T-helper 17 cell (primary cell): ENCODE results near the gene CDK14. TPM values are rescaled to one million over a fixed set of nuclear protein-coding genes. Genes with fewer than 3 reads are reported as not detected.

Source experiments
- ATAC-seq: fragments of 150-1000 bp; cut with Tn5 transposase; 2 replicates; pipeline ENCODE4 v1.10.0; 2021; ENCODE audit warnings: mild to moderate bottlenecking, moderate library complexity
- DNase-seq, 3 donors: peaks; one replicate each; pipeline versions ENCODE4 v3.0.0 to v3.0.0-alpha.2; 2020 to 2021
- H3K9me3 ChIP-seq: one replicate; pipeline ENCODE4 v1.7.0; 2013; ENCODE audit warnings: low read length, mild to moderate bottlenecking; ENCODE audit not compliant: control insufficient read depth, poor library complexity, severe bottlenecking
- H3K27ac Mint-ChIP-seq: one replicate; pipeline ENCODE4 v1.8.0; 2022; ENCODE audit warnings: mild to moderate bottlenecking, moderate library complexity, mixed read lengths
- H3K27me3 Mint-ChIP-seq: one replicate; pipeline ENCODE4 v1.8.0; 2022; ENCODE audit warnings: mixed read lengths
- H3K36me3 Mint-ChIP-seq: one replicate; pipeline ENCODE4 v1.8.0; 2022; ENCODE audit warnings: low read depth, mixed read lengths
- H3K4me1 Mint-ChIP-seq: one replicate; pipeline ENCODE4 v1.8.0; 2022; ENCODE audit warnings: mild to moderate bottlenecking, mixed read lengths
- H3K4me3 Mint-ChIP-seq: one replicate; pipeline ENCODE4 v1.8.0; 2022; ENCODE audit warnings: mild to moderate bottlenecking, moderate library complexity, mixed read lengths
- total RNA-seq, 4 donors: library from RNA in 2 of 4; stranded (reverse) in 2 of 4; gene quantifications; one replicate each; pipeline ENCODE4 v1.2.3 and lab custom pipeline; 2022 to 2026

CDK14 gene
- total RNA-seq, 2 donors from 2014 or later: 1.7 to 4.6 TPM

DNA sequence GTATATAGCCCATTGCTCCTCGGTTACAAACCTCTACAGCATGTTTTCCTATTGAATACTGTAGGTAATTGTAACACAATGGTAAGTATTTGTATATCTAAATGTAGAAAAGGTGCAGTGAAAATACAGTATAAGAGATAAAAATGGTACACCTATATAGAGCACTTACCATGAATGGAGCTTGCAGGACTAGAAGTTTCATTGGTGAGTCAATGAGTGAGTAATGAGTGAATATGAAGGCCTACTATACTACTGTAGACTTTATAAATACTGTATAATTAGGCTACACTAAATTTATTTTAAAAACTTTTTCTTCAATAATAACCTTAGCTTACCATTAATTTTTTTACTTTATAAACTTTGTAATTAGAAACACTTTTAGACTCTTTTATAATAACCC lies 239.7 kb downstream of the CDK14 start:
- Mint-ChIP-seq H3K27ac (no peak overlapping the region), H3K27me3 (no peaks in the 10 kb centered on the region), H3K4me1 (no peaks in the 10 kb centered on the region), H3K4me3 (no peak overlapping the region), H3K36me3 (no peaks in the 10 kb centered on the region)
- H3K9me3 ChIP-seq: no peaks in the 10 kb centered on the region
- DNase-seq: no peak
- ATAC-seq: no peak

DNA sequence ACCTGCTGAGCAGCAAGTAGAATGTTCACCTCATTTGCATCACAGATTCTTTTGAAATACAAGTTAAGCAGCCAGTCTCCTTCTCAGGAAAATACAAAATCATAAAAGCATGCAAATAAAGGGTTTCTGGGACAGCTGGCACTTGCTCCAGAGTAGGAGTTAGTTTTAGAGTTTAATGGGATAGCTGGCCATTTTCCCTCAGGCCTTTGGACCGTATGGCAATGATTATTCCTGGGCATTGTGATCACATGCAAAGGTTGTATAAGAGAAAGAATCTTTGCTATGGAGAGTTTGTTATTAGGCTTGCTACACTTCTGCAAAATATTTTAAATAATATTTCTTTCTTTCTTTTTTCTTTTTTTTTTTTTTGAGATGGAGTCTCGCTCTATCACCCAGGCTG lies 240.8 kb downstream of the CDK14 start:
- H3K9me3 ChIP-seq: no peaks in the 10 kb centered on the region
- no peak for ATAC-seq
- Mint-ChIP-seq H3K4me1 (no peaks in the 10 kb centered on the region), H3K27ac (no peak overlapping the region), H3K27me3 (no peaks in the 10 kb centered on the region), H3K4me3 (no peak overlapping the region), H3K36me3 (no peaks in the 10 kb centered on the region)
- DNase-seq: no peak

DNA sequence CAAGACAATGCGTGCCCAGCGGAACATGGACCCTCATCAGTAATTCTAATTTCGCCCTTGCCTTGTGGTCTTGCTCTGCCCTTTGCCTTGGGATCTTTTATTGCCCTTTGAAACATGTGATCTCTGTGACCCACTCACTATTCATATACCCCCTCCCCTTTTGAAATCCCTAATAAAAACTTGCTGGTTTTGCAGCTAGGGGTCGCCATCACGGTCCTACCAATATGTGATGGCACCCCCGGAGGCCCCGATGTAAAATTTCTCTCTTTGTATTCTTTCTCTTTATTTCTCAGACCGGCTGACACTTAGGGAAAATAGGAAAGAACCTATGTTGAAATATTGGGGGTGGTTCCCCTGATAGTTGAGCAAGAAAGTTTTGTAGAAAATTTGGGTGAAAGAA lies 242.7 kb downstream of the CDK14 start:
- Mint-ChIP-seq H3K36me3 (no peaks in the 10 kb centered on the region), H3K27ac (no peak overlapping the region), H3K4me1 (no peaks in the 10 kb centered on the region), H3K4me3 (no peak overlapping the region), H3K27me3 (no peaks in the 10 kb centered on the region)
- DNase-seq (no peak), ATAC-seq (no peak)
- H3K9me3 ChIP-seq: no peaks in the 10 kb centered on the region

DNA sequence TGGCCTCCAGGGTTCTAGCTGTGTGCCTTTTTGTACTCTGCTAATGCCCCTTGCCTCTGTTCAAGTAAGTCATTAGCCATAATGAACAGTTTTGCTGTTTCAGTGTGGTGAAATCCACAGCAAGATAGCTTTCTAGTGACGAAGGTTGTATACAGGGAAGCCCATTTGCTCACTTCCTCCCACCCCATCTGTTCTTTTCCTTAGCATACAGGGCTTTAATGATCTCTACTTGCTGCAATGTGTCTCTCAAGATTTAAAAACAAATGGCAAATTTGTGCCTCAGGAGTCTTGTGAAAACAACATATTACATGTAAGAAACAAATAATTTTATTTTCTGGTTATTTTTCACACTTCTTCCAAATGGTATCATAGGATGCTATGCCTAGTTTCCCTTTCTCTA lies 243.2 kb downstream of the CDK14 start:
- no peaks in the 10 kb centered on the region for H3K27me3 Mint-ChIP-seq
- no peak for DNase-seq
- no peak for ATAC-seq
- H3K27ac Mint-ChIP-seq: no peak overlapping the region
- no peaks in the 10 kb centered on the region for H3K36me3 Mint-ChIP-seq
- H3K4me3 Mint-ChIP-seq: no peak overlapping the region
- H3K9me3 ChIP-seq: no peaks in the 10 kb centered on the region
- H3K4me1 Mint-ChIP-seq: no peaks in the 10 kb centered on the region

DNA sequence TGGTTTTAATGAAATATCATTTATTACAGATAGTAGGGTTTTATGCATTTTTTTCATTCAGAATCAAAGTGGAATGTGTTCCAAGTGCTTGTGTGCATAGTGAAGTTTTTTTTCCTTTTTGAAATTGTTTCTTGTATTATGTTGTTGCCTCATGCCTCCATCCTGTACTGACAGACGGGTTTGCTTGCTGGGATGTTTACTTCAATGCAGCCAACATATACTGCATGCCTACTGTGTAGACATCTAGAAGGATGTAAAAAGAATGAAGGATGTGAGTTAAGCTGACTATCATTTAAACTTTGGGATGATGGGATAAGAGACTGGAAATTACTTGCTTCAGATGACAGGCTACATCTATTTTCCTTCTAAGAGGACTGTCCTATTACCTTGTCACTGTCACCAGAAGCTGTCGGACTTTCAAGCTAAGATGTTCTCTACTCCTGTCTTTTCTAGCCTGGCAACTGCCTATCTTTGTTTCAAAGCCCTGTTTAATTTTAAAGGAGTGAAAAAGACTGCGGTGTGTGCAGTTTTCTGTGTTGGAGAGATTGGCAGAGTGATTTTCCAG lies 243.7 kb downstream of the CDK14 start:
- H3K27me3 Mint-ChIP-seq: no peaks in the 10 kb centered on the region
- H3K4me3 Mint-ChIP-seq: no peak overlapping the region
- DNase-seq (no peak), ATAC-seq (no peak)
- H3K9me3 ChIP-seq: no peaks in the 10 kb centered on the region
- H3K27ac Mint-ChIP-seq: no peak overlapping the region
- H3K36me3 Mint-ChIP-seq: no peaks in the 10 kb centered on the region
- no peaks in the 10 kb centered on the region for H3K4me1 Mint-ChIP-seq

DNA sequence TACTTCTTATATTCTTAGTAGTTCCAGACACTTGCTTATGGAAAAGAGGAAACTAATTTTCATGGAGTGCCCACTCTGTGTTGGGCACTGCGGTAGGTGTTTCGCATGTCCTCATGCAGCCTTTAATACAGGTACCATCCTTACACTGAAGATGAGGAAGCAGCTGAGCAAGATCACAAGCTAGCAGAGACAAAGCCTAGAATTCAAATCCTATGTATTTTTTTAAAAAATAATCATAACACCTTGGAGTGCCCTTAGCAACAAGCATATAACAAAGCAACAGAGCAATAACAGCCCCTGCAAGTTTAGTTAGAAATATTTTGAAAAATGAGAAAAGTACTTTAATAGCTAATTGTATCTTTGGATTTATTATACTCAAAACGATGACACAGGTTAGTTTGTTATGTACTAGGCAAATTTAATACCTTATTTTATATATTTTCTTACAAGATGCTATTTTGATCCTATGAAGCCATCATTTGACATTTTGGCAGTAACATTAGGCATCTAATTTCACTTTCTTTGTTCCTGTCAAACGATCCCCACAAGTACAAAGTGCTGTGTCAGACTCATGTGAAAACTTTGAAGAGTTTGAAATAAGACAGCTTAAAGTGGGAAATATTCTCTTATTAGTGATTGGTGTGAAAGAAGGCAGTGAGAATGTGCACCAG lies 245.8 kb downstream of the CDK14 start:
- H3K9me3 ChIP-seq: no peaks in the 10 kb centered on the region
- no peak for ATAC-seq
- Mint-ChIP-seq H3K27ac (no peak overlapping the region), H3K36me3 (no peaks in the 10 kb centered on the region), H3K4me3 (no peak overlapping the region), H3K27me3 (no peaks in the 10 kb centered on the region), H3K4me1 (no peaks in the 10 kb centered on the region)
- DNase-seq: no peak

DNA sequence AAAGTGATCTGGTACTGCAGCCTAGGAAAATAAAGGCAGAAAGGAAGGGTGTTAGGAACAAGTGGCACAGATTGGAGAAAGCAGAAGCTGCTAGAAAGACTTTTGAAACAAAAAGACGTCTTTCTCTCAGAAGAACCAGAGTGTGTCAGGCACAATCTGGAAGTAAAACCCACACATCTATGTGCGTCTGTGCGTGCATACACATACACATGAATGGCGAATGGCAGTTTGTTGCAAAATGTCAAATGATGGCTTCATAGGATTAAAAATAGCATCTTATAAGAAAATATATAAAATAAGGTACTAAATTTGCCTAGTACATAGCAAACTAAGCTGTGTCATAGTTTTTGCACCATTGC lies 246.3 kb downstream of the CDK14 start:
- ATAC-seq (no peak), DNase-seq (no peak)
- H3K9me3 ChIP-seq: no peaks in the 10 kb centered on the region
- Mint-ChIP-seq H3K36me3 (no peaks in the 10 kb centered on the region), H3K4me1 (no peaks in the 10 kb centered on the region), H3K27ac (no peak overlapping the region), H3K27me3 (no peaks in the 10 kb centered on the region), H3K4me3 (no peak overlapping the region)

DNA sequence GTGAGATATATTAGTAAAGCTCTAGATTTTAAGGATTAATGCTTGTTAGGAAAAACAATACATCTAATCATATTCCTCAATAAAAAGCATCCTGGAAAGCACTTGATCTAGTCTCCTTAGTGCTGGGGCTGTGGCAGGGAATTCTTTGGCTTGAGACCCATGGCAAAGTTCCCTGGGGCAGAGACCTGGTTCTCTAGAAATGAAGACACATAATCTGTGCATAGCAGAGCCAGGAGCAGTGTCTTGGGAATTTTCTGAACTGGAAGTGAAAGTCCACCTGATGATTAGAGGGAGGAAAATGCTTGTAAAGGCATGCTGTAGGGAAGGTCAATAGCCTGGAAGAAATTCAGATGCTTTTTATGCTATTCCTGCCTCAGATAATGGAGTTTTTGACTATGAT lies 247.4 kb downstream of the CDK14 start:
- no peaks in the 10 kb centered on the region for H3K27me3 Mint-ChIP-seq
- H3K4me1 Mint-ChIP-seq: no peaks in the 10 kb centered on the region
- no peak overlapping the region for H3K4me3 Mint-ChIP-seq
- DNase-seq: no peak
- H3K27ac Mint-ChIP-seq: no peak overlapping the region
- H3K36me3 Mint-ChIP-seq: no peaks in the 10 kb centered on the region
- no peaks in the 10 kb centered on the region for H3K9me3 ChIP-seq
- no peak for ATAC-seq

DNA sequence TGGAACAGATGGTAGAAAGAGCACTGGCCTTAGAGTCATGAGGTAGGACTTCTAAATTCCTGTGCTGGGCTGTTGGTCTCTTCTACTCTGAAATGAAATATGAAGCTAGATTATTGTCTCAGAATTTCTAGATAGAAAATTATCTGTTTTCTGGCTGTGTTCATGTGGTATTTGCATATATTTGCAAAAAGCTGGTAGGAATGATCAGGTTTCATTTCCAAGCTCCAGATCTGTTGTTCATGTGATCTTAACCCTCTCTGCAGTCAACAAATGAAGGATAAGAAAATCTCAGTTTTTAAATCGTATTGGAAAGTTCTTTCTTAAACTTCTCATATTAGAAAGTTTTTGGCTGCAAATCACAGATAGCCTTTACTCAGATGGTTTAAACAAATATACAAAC lies 248.3 kb downstream of the CDK14 start:
- no peak for ATAC-seq
- Mint-ChIP-seq H3K36me3 (no peaks in the 10 kb centered on the region), H3K27ac (no peak overlapping the region), H3K4me3 (no peak overlapping the region), H3K27me3 (no peaks in the 10 kb centered on the region), H3K4me1 (no peaks in the 10 kb centered on the region)
- H3K9me3 ChIP-seq: no peaks in the 10 kb centered on the region
- DNase-seq: no peak

DNA sequence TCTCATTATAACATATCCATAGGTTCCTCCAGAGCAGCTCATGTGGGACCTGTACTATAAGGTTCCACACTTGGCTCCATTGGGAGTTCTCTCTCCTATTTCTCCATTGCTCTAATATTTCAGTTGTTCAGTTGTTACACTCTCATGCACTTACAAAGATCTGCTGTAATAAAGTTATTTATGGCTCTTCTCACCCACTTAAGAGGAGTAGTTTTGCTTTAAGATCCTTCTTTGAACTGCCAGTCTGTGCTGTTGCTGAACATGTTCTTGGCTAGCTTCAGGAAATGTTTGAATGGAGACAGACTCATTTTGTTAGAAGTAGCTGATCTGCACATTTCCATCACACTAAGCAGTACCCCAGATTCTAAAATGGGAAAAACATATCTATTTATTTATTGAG lies 250.1 kb downstream of the CDK14 start:
- no peak overlapping the region for H3K4me3 Mint-ChIP-seq
- no peaks in the 10 kb centered on the region for H3K9me3 ChIP-seq
- H3K36me3 Mint-ChIP-seq: no peaks in the 10 kb centered on the region
- no peaks in the 10 kb centered on the region for H3K27me3 Mint-ChIP-seq
- no peak overlapping the region for H3K27ac Mint-ChIP-seq
- no peak for ATAC-seq
- H3K4me1 Mint-ChIP-seq: no peaks in the 10 kb centered on the region
- DNase-seq: no peak

DNA sequence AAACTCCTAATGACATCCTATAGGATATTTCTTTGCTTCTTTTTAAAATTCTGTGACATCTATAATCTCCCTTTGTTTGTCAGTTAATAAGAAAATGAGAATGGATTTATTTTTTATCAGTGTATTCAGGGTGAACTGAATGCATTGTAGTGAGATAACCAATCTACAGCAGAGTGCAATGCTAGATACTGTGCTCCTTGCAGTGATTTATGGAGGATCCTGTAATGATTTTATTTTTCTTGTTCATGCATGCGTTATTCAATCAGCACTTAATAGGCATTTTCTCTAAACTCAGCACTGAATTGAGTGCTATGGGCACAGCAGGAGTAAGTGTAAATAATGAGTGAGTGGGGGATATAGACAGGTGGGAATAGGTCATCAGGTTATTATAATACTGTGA lies 253.9 kb downstream of the CDK14 start:
- Mint-ChIP-seq H3K27ac (no peak overlapping the region), H3K4me1 (no peaks in the 10 kb centered on the region)

DNA sequence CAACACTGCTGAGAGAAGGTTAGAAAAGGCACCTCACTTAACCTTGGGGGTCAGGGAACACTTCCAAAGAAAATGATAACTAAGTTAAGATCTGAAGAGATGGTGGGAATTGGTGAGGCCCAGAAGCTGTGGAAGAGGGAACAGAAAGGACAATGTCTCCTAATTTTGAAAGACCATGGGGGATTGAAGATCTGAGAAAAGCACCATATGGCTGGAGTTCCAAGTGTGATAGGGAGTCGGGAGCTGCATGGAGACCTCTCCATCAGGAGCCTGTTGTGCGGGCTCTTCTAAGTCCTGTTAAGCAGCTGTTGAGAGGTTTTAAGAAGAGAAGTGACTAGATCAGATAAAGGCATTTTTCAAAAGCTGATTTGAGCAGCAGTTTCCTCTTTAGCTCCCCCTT lies 254.3 kb downstream of the CDK14 start:
- H3K27me3 Mint-ChIP-seq: no peaks in the 10 kb centered on the region
- no peaks in the 10 kb centered on the region for H3K36me3 Mint-ChIP-seq
- no peak overlapping the region for H3K27ac Mint-ChIP-seq
- ATAC-seq (no peak), DNase-seq (no peak)
- no peaks in the 10 kb centered on the region for H3K9me3 ChIP-seq
- no peaks in the 10 kb centered on the region for H3K4me1 Mint-ChIP-seq
- H3K4me3 Mint-ChIP-seq: no peak overlapping the region

More for the DNA sequence above, 253.9 kb downstream of the CDK14 start:
- Mint-ChIP-seq H3K27me3 (no peaks in the 10 kb centered on the region), H3K36me3 (no peaks in the 10 kb centered on the region), H3K4me3 (no peak overlapping the region)
- ATAC-seq (no peak), DNase-seq (no peak)
- H3K9me3 ChIP-seq: no peaks in the 10 kb centered on the region

DNA sequence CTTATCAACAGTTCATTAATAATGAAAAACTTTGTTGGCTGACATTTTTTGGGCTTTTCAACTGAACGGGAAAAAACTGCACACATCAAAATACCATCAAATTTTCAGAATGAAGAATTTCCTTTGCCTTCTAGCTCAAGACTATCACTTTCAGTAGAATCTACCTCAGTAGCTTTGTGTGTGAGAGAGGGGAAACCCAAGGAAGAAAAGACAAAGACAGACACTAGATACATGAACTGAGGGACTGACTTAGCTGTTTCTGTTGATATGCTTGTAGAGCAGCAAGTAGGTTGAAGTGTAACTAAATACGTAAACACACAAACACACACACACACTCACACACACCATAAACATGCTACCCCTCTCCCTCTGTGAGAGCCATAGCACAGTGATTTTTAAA lies 257.1 kb downstream of the CDK14 start:
- Mint-ChIP-seq H3K4me1 (no peaks in the 10 kb centered on the region), H3K27me3 (no peaks in the 10 kb centered on the region), H3K36me3 (no peaks in the 10 kb centered on the region), H3K27ac (no peak overlapping the region), H3K4me3 (no peak overlapping the region)
- no peak for ATAC-seq
- DNase-seq: no peak
- no peaks in the 10 kb centered on the region for H3K9me3 ChIP-seq

DNA sequence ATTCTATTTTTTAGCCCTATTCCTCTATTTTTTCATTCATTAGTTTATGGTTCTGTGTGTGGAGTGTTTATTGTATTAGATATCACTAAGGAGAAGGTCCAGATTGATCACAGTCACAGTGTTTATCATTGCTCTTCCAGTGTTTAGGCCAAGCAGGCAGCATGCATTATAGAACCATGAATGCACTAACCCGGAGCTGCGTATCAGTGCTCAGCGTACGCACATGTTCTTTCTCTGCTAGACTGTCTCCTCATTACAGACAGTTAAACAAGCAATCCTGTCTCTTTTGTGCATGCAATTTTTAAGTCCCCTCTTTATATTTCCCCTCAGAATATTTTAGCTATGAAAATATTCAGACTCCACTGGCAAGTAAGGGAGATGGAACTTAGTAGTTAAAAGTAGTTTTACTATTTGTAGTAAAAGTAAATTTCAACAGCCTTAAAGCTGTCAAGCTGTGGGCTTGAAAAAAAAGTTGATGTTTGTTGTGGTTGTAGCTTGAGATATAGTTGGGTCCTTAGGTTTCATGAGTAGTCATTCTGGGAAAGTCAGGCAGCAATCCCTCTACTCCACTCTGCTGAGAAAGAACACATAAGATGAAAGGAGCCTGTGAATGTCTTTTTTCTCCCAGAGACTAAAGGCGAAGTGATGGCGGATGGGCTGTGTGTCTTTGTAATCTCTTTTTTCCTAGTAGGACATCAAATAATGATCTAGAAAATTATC lies 260.4 kb downstream of the CDK14 start:
- ATAC-seq: no peak
- no peak for DNase-seq
- Mint-ChIP-seq H3K4me1 (no peaks in the 10 kb centered on the region), H3K36me3 (no peaks in the 10 kb centered on the region), H3K27ac (no peak overlapping the region), H3K4me3 (no peak overlapping the region), H3K27me3 (no peaks in the 10 kb centered on the region)
- no peaks in the 10 kb centered on the region for H3K9me3 ChIP-seq
